Activated B cell treated with CpG ODN at 0.5 μM for 24 hours (primary cell): ENCODE data around the gene OGA. TPM values are rescaled to one million over a fixed set of nuclear protein-coding genes. Genes with fewer than 3 reads are reported as not detected.

Experiments used
- ATAC-seq: fragments of 200-7000 bp; cut with Tn5 transposase; one replicate; pipeline ENCODE4 v1.10.0; 2021; ENCODE audit warnings: low read depth, mild to moderate bottlenecking, moderate library complexity
- CTCF ChIA-PET: fragments of 350-600 bp; sonication (Branson Sonifier 250); formaldehyde crosslinking; loops from one replicate; lab custom pipeline; 2021; ENCODE audit warnings: antibody characterized with exemption; lab: Charles Lee
- POLR2A ChIA-PET: fragments of 350-600 bp; sonication (Branson Sonifier 250); formaldehyde crosslinking; loops from one replicate; lab custom pipeline; 2021; ENCODE audit warnings: antibody characterized with exemption; lab: Charles Lee
- DNase-seq: peaks from one replicate; pipeline ENCODE4 v3.0.0; 2022
- H3K27ac Mint-ChIP-seq: one replicate; pipeline ENCODE4 v1.8.0; 2020; ENCODE audit warnings: mixed read lengths
- H3K27me3 Mint-ChIP-seq: one replicate; pipeline ENCODE4 v1.8.0; 2021; ENCODE audit warnings: mixed read lengths
- H3K36me3 Mint-ChIP-seq: one replicate; pipeline ENCODE4 v1.8.0; 2021; ENCODE audit warnings: low read depth, mixed read lengths
- H3K4me1 Mint-ChIP-seq: one replicate; pipeline ENCODE4 v1.8.0; 2021; ENCODE audit warnings: mixed read lengths
- H3K4me3 Mint-ChIP-seq: one replicate; pipeline ENCODE4 v1.8.0; 2020; ENCODE audit warnings: mild to moderate bottlenecking, mixed read lengths
- H3K9me3 Mint-ChIP-seq: one replicate; pipeline ENCODE4 v1.8.0; 2020; ENCODE audit warnings: mixed read lengths
- CTCF ChIP-seq: fragments of 200-600 bp; IDR thresholded peaks from one replicate; pipeline ENCODE4 v1.8.0; 2022; ENCODE audit warnings: antibody characterized with exemption, mild to moderate bottlenecking
- intact Hi-C: fragments of 100-400 bp; cut with micrococcal nuclease; formaldehyde crosslinking; loops from one replicate; pipeline ENCODE4 v1.15.1; 2024
- total RNA-seq: library from RNA; stranded (reverse); gene quantifications from 2 replicates; pipeline ENCODE4 v1.2.3, GENCODE V29; 2022

OGA gene
- total RNA-seq, 1 donor from 2014 or later: 271 TPM

GRCh38 chr10:101848408-101848807, 30.2 kb upstream of the OGA start:
- H3K4me3 Mint-ChIP-seq: no peak overlapping the region
- DNase-seq (no peak), ATAC-seq (no peak)
- no peaks in the 10 kb centered on the region for H3K9me3 Mint-ChIP-seq
- ChIA-PET CTCF (interaction anchor here (1.0 to 1.4 kb wide), 3 partner anchors 8 to 41 kb away, joined by 3 to 6 read pairs (median 4); no protein-coding TSS in a partner anchor), POLR2A (no interaction called here)
- no peak overlapping the region for H3K27ac Mint-ChIP-seq
- no peaks in the 10 kb centered on the region for H3K27me3 Mint-ChIP-seq
- H3K4me1 Mint-ChIP-seq: peaks cover 14% of the 10 kb centered on the region
- intact Hi-C loops: no loop called here
- no peak for TF ChIP-seq CTCF
- H3K36me3 Mint-ChIP-seq: peaks cover 42% of the 10 kb centered on the region

- Mint-ChIP-seq H3K36me3 (peaks cover 35% of the 10 kb centered on the region), H3K27me3 (no peaks in the 10 kb centered on the region), H3K9me3 (no peaks in the 10 kb centered on the region), H3K27ac (no peak overlapping the region), H3K4me1 (peaks cover 38% of the 10 kb centered on the region), H3K4me3 (no peak overlapping the region)
- intact Hi-C loops: no loop called here
- ChIA-PET CTCF (interaction anchor here (2.3 to 12.5 kb wide), 2 partner anchors 164 to 225 kb away, joined by 13 to 182 read pairs; partner anchors contain the start of gene HPS6), POLR2A (no interaction called here)
- ATAC-seq: no peak
- no peak for TF ChIP-seq CTCF
- no peak for DNase-seq
These were observed 27.6 kb upstream of the OGA start for GRCh38 chr10:101845893-101846292.

GRCh38 chr10:101843032-101844021, 25.1 kb upstream of the OGA start, which contains the start of gene KCNIP2:
Gene KCNIP2 (minus strand): TSS chr10:101843800. CDS start chr10:101843568, 232 bp downstream.
- ATAC-seq (peak; percentile 50), DNase-seq (peak; percentile 60)
- Mint-ChIP-seq H3K27ac (peak within 1 kb of the TSS; percentile 52), H3K9me3 (no peaks in the 10 kb centered on the region), H3K4me1 (peaks cover 58% of the 10 kb centered on the region), H3K27me3 (no peaks in the 10 kb centered on the region), H3K4me3 (peak within 1 kb of the TSS; percentile 80), H3K36me3 (peaks cover 24% of the 10 kb centered on the region)
- ChIA-PET CTCF (interaction anchor here (0.7 to 12.5 kb wide), 7 partner anchors 8 to 228 kb away, joined by 3 to 372 read pairs (median 5); partner anchors contain the start of gene HPS6), POLR2A (interaction anchor here (0.6 to 5.2 kb wide), 5 partner anchors 12 to 1308 kb away, joined by 3 to 100 read pairs (median 6); partner anchors contain the start of genes HIF1AN and OGA)
- TF ChIP-seq CTCF: no peak
- intact Hi-C loops: loop anchor here (5.0 kb wide), 2 partner anchors 59 to 659 kb away; partner anchors contain the start of genes ACTR1A and SUFU

GRCh38 chr10:101841826-101842225, 23.6 kb upstream of the OGA start:
- H3K4me1 Mint-ChIP-seq: peaks cover 58% of the 10 kb centered on the region
- peak overlapping the region; percentile 35 for H3K4me3 Mint-ChIP-seq
- no peaks in the 10 kb centered on the region for H3K9me3 Mint-ChIP-seq

More at GRCh38 chr10:101841826-101842225, 23.6 kb upstream of the OGA start:
- intact Hi-C loops: loop anchor here (2.0 to 5.0 kb wide), 4 partner anchors 60 to 660 kb away; partner anchors contain the start of genes ACTR1A, HPS6 and SUFU
- DNase-seq: no peak
- ChIA-PET CTCF (interaction anchor here (0.7 to 12.5 kb wide), 24 partner anchors 17 to 261 kb away, joined by 3 to 372 read pairs (median 6); partner anchors contain the start of genes ARMH3, HPS6, NPM3 and OGA), POLR2A (interaction anchor here (1.2 to 5.2 kb wide), 9 partner anchors 24 to 231 kb away, joined by 3 to 100 read pairs (median 6); partner anchors contain the start of gene OGA)
- H3K27ac Mint-ChIP-seq: no peak overlapping the region
- TF ChIP-seq CTCF: no peak
- ATAC-seq: no peak
- H3K36me3 Mint-ChIP-seq: peaks cover 15% of the 10 kb centered on the region
- no peaks in the 10 kb centered on the region for H3K27me3 Mint-ChIP-seq
